H9 (cell line): ENCODE results near the gene VAV2. TPM values are rescaled to one million over a fixed set of nuclear protein-coding genes. Genes with fewer than 3 reads are reported as not detected.

ENCODE experiments used
- DNase-seq: peaks from one replicate; pipeline ENCODE4 v3.0.0-alpha.2; 2017
- H2AFZ ChIP-seq: one replicate; pipeline ENCODE4 v1.6.1; 2013; ENCODE audit warnings: mild to moderate bottlenecking, low read length, control low read depth, moderate library complexity
- H2AK5ac ChIP-seq: 2 replicates; pipeline ENCODE4 v1.6.1; 2013; ENCODE audit warnings: low read length, control low read depth, mixed read lengths; ENCODE audit not compliant: insufficient read length
- H2BK120ac ChIP-seq: one replicate; pipeline ENCODE4 v1.6.1; 2013; ENCODE audit warnings: low read depth, mild to moderate bottlenecking, low read length, control low read depth, inconsistent platforms; ENCODE audit not compliant: poor library complexity, severe bottlenecking
- H2BK12ac ChIP-seq: 2 replicates; pipeline ENCODE4 v1.6.1; 2013; ENCODE audit warnings: low read length, control low read depth, mixed read lengths, low read depth; ENCODE audit not compliant: insufficient read length
- H2BK15ac ChIP-seq: 2 replicates; pipeline ENCODE4 v1.6.1; 2013; ENCODE audit warnings: low read depth, low read length, control low read depth
- H2BK20ac ChIP-seq: one replicate; pipeline ENCODE4 v1.6.1; 2013; ENCODE audit warnings: low read depth, mild to moderate bottlenecking, low read length, control low read depth, inconsistent platforms; ENCODE audit not compliant: poor library complexity, severe bottlenecking
- H2BK5ac ChIP-seq: 2 replicates; pipeline ENCODE4 v1.6.1; 2013; ENCODE audit warnings: low read length, control low read depth, mixed read lengths; ENCODE audit not compliant: insufficient read length
- H3K14ac ChIP-seq: 2 replicates; pipeline ENCODE4 v1.6.1; 2013; ENCODE audit warnings: low read length, control low read depth; ENCODE audit not compliant: insufficient read depth
- H3K18ac ChIP-seq: 2 replicates; pipeline ENCODE4 v1.6.1; 2013; ENCODE audit warnings: low read depth, mild to moderate bottlenecking, mixed read lengths, low read length, control low read depth; ENCODE audit not compliant: insufficient read length
- H3K23ac ChIP-seq: 2 replicates; pipeline ENCODE4 v1.6.1; 2013; ENCODE audit warnings: low read length, control low read depth, mixed read lengths, low read depth; ENCODE audit not compliant: insufficient read length
- H3K23me2 ChIP-seq: 2 replicates; pipeline ENCODE4 v1.6.1; 2013; ENCODE audit warnings: low read depth, mild to moderate bottlenecking, mixed read lengths, low read length, control low read depth; ENCODE audit not compliant: insufficient read length, poor library complexity, severe bottlenecking
- H3K27ac ChIP-seq: 2 replicates; pipeline ENCODE4 v1.5.1; 2013; ENCODE audit warnings: low read length, control low read depth, mixed read lengths, low read depth; ENCODE audit not compliant: insufficient read length
- H3K27me3 ChIP-seq: 2 replicates; pipeline ENCODE4 v1.6.1; 2013; ENCODE audit warnings: low read length, control low read depth, inconsistent platforms; ENCODE audit not compliant: insufficient read depth
- H3K4ac ChIP-seq: 2 replicates; pipeline ENCODE4 v1.6.1; 2013; ENCODE audit warnings: low read depth, mild to moderate bottlenecking, control low read depth, inconsistent platforms, low read length, moderate library complexity
- H3K4me1 ChIP-seq: 2 replicates; pipeline ENCODE4 v1.6.1; 2013; ENCODE audit warnings: low read length, control low read depth, inconsistent platforms; ENCODE audit not compliant: insufficient read depth
- H3K4me2 ChIP-seq: 2 replicates; pipeline ENCODE4 v1.6.1; 2013; ENCODE audit warnings: low read length, control low read depth, mixed read lengths; ENCODE audit not compliant: insufficient read length, insufficient read depth
- H3K56ac ChIP-seq: 2 replicates; pipeline ENCODE4 v1.6.1; 2013; ENCODE audit warnings: low read depth, mild to moderate bottlenecking, mixed read lengths, low read length, control low read depth; ENCODE audit not compliant: insufficient read length
- H3K79me1 ChIP-seq: 2 replicates; pipeline ENCODE4 v1.6.1; 2013; ENCODE audit warnings: low read depth, mild to moderate bottlenecking, moderate library complexity, low read length, control low read depth, inconsistent platforms; ENCODE audit not compliant: insufficient read depth, poor library complexity, severe bottlenecking
- H3K79me2 ChIP-seq: 2 replicates; pipeline ENCODE4 v1.6.1; 2013; ENCODE audit warnings: low read length, control low read depth, inconsistent platforms; ENCODE audit not compliant: insufficient read depth
- H3K9ac ChIP-seq: 2 replicates; pipeline ENCODE4 v1.6.1; 2013; ENCODE audit warnings: low read length, control low read depth, mixed read lengths; ENCODE audit not compliant: insufficient read length; ENCODE audit errors: extremely low read depth
- H3K9me3 ChIP-seq: one replicate; pipeline ENCODE4 v1.6.1; 2013; ENCODE audit warnings: low read depth, low read length, inconsistent platforms; ENCODE audit not compliant: control insufficient read depth
- H3T11ph ChIP-seq: one replicate; pipeline ENCODE4 v1.6.1; 2013; ENCODE audit warnings: mild to moderate bottlenecking, low read length, control low read depth, inconsistent platforms
- H4K20me1 ChIP-seq: one replicate; pipeline ENCODE4 v1.6.1; 2013; ENCODE audit not compliant: control insufficient read depth, insufficient read length, insufficient read depth
- H4K5ac ChIP-seq: 2 replicates; pipeline ENCODE4 v1.6.1; 2013; ENCODE audit warnings: low read depth, mild to moderate bottlenecking, mixed read lengths, low read length, control low read depth; ENCODE audit not compliant: insufficient read length
- H4K8ac ChIP-seq: replicated peaks from 2 replicates; pipeline ENCODE4 v1.6.1; 2013; ENCODE audit warnings: low read length, control low read depth, mixed read lengths, low read depth; ENCODE audit not compliant: insufficient read length
- H4K91ac ChIP-seq: 2 replicates; pipeline ENCODE4 v1.6.1; 2013; ENCODE audit warnings: low read depth, mild to moderate bottlenecking, moderate library complexity, mixed read lengths, low read length, control low read depth; ENCODE audit not compliant: insufficient read length
- H3K27ac Mint-ChIP-seq, 3 experiments: 2 replicates in 2 of 3; 3 replicates in 1 of 3; pipeline ENCODE4 v1.8.0; 2020 to 2021; ENCODE audit warnings: mixed read lengths in 3 of 3, mild to moderate bottlenecking in 1 of 3, moderate library complexity in 1 of 3
- H3K27me3 Mint-ChIP-seq: 2 replicates; pipeline ENCODE4 v1.8.0; 2021; ENCODE audit warnings: low read depth, mild to moderate bottlenecking, moderate library complexity, mixed read lengths
- H3K36me3 Mint-ChIP-seq, 3 experiments: 2 replicates in 2 of 3; 3 replicates in 1 of 3; pipeline ENCODE4 v1.8.0; 2020 to 2021; ENCODE audit warnings: low read depth in 3 of 3, mixed read lengths in 3 of 3; ENCODE audit not compliant: insufficient read depth in 1 of 3
- H3K4me1 Mint-ChIP-seq, 2 experiments: 2 replicates each; pipeline ENCODE4 v1.8.0; 2020; ENCODE audit warnings: mixed read lengths in 2 of 2
- H3K4me3 Mint-ChIP-seq, 2 experiments: 2 replicates in 1 of 2; 3 replicates in 1 of 2; pipeline ENCODE4 v1.8.0; 2020 to 2021; ENCODE audit warnings: mild to moderate bottlenecking in 2 of 2, mixed read lengths in 2 of 2, moderate library complexity in 1 of 2
- H3K9me3 Mint-ChIP-seq, 2 experiments: 2 replicates in 1 of 2; 3 replicates in 1 of 2; pipeline ENCODE4 v1.8.0; 2020; ENCODE audit warnings: mild to moderate bottlenecking in 2 of 2, mixed read lengths in 2 of 2, moderate library complexity in 1 of 2
- WGBS: extraction: QIAGEN DNeasy Blood & Tissue Kit; methylation state at CpG from one replicate; pipeline ENCODE4 v1.1.7; 2013; ENCODE audit warnings: missing lambda C conversion rate, low lambda C conversion rate, mixed read lengths; ENCODE audit not compliant: insufficient read length; ENCODE audit errors: extremely low coverage; 5-methylcytosine and 5-hydroxymethylcytosine counted together
- total RNA-seq: library from RNA; stranded (reverse); gene quantifications from 2 replicates; pipeline ENCODE4 v1.2.1, GENCODE V29; 2021
- TF ChIP-seq, protein P1 (sequence below): fragments of 200-600 bp; sonication (generic); conservative IDR thresholded peaks from 3 replicates; pipeline ENCODE4 v1.8.0; 2021; ENCODE audit warnings: antibody characterized with exemption, mild to moderate bottlenecking

Gene VAV2
- total RNA-seq, 1 experiment from 2014 or later: 58.7 TPM

- peak; percentile 96 for DNase-seq
- no peaks in the 10 kb centered on the region for H3K23me2 ChIP-seq
- H3K27ac Mint-ChIP-seq: no peak overlapping the region; a peak in 1 of 7 replicates
- H3K79me2 ChIP-seq: no peaks in the 10 kb centered on the region
- H3K9me3 ChIP-seq: no peaks in the 10 kb centered on the region
- H3K14ac ChIP-seq: no peak overlapping the region
- H4K20me1 ChIP-seq: no peaks in the 10 kb centered on the region
- no peak overlapping the region for H4K5ac ChIP-seq
- no peak overlapping the region for H2BK120ac ChIP-seq
- no peak overlapping the region for H3K4me3 Mint-ChIP-seq
- no peak overlapping the region for H3K27ac ChIP-seq
- no peaks in the 10 kb centered on the region; a peak in 1 of 7 replicates for H3K36me3 Mint-ChIP-seq
- no peak overlapping the region for H2AK5ac ChIP-seq
- H3T11ph ChIP-seq: no peak overlapping the region
- no peak overlapping the region for H3K23ac ChIP-seq
- no peak overlapping the region for H2BK15ac ChIP-seq
- no peak overlapping the region for H2BK5ac ChIP-seq
- no peaks in the 10 kb centered on the region for H3K4me1 ChIP-seq
- no CpG with 5 or more reads among the region's 8 CpGs for WGBS
- no peak overlapping the region for H2AFZ ChIP-seq
- H3K9me3 Mint-ChIP-seq: peaks cover 3 to 7% of the 10 kb centered on the region in 2 experiments; a peak in 3 of 5 replicates
- no peaks in the 10 kb centered on the region for H3K27me3 ChIP-seq
- no peaks in the 10 kb centered on the region for H3K79me1 ChIP-seq
- peaks cover 27% of the 10 kb centered on the region for H3K27me3 Mint-ChIP-seq
- no peak overlapping the region for H4K8ac ChIP-seq
- H3K4me2 ChIP-seq: no peak overlapping the region
- H4K91ac ChIP-seq: no peak overlapping the region
- H3K4ac ChIP-seq: no peak overlapping the region
- H2BK20ac ChIP-seq: no peak overlapping the region
- no peak overlapping the region for H3K56ac ChIP-seq
- H3K18ac ChIP-seq: no peak overlapping the region
- peaks cover under 1 to 7% of the 10 kb centered on the region in 2 experiments; a peak in 3 of 4 replicates for H3K4me1 Mint-ChIP-seq
- TF ChIP-seq, protein P1, sequence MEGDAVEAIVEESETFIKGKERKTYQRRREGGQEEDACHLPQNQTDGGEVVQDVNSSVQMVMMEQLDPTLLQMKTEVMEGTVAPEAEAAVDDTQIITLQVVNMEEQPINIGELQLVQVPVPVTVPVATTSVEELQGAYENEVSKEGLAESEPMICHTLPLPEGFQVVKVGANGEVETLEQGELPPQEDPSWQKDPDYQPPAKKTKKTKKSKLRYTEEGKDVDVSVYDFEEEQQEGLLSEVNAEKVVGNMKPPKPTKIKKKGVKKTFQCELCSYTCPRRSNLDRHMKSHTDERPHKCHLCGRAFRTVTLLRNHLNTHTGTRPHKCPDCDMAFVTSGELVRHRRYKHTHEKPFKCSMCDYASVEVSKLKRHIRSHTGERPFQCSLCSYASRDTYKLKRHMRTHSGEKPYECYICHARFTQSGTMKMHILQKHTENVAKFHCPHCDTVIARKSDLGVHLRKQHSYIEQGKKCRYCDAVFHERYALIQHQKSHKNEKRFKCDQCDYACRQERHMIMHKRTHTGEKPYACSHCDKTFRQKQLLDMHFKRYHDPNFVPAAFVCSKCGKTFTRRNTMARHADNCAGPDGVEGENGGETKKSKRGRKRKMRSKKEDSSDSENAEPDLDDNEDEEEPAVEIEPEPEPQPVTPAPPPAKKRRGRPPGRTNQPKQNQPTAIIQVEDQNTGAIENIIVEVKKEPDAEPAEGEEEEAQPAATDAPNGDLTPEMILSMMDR: peak; percentile 100
- no peak overlapping the region for H3K9ac ChIP-seq
- H2BK12ac ChIP-seq: no peak overlapping the region
Measured at GRCh38 chr9:133742849-133743444, 249.2 kb downstream of the VAV2 start.
